ENCODE data around the gene HMGXB4. TPM values are rescaled to one million over a fixed set of nuclear protein-coding genes. Genes with fewer than 3 reads are reported as not detected.

HMGXB4 gene
- total RNA-seq, 4 donors from 2014 or later: 13.8 to 24.7 (median 19.9) TPM

DNA sequence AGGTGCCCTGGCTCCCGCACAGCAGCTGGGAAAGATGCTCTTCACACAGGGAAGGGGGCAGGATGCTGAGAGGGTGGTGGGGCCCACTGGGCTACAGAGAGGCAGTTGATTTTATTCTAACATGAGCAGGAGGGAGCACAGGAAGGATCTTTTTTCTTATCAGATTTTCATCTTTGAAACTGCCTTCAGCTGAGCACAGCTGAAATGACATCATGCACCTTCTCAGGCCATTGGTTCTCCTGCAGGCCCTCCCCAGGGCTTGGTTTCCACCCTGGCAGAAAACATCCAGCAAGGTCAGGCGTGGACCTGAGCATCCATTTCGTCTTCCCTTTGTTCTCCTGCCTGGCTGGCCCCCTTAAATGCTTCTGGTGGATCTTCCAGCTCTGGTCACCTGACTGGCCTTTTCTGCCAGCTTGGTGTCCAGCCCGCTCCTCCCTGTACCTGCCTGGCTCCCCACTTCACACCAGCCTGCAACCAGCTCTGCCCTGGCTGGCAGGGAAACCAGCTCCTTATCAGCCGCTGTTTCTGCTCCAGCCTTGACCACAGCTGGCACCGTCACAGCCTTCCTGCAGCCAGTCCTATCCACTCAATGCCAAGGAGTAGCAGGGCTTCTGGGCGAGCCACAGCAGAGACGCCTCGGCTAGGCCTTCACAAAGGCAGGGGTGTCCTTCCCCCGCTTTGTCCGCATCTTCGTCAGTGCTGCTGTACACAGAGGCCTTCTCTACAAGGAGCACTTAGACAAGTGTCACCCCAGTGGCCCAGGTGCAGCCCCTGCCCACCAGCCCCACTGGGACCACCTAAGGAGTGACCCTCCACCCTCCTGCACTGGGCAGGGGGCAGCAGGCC is 78.9 kb downstream of the HMGXB4 start:
- H3K27me3 ChIP-seq: no peaks in the 10 kb centered on the region
- no peaks in the 10 kb centered on the region for H3K4me1 ChIP-seq
- 83 to 96% methylated on average over 9 to 12 of the region's 12 CpGs for WGBS, 2 donors
- no peaks in the 10 kb centered on the region for H3K9me3 ChIP-seq
- intact Hi-C loops (cut with DNase I): no loop called here
- H3K27ac ChIP-seq: no peak overlapping the region
- H3K36me3 ChIP-seq: peaks cover 70 to 76% of the 10 kb centered on the region in 2 donors
- TF ChIP-seq POLR2A (IDR thresholded peaks at IDR 0.05): no peak
- TF ChIP-seq, protein P1, sequence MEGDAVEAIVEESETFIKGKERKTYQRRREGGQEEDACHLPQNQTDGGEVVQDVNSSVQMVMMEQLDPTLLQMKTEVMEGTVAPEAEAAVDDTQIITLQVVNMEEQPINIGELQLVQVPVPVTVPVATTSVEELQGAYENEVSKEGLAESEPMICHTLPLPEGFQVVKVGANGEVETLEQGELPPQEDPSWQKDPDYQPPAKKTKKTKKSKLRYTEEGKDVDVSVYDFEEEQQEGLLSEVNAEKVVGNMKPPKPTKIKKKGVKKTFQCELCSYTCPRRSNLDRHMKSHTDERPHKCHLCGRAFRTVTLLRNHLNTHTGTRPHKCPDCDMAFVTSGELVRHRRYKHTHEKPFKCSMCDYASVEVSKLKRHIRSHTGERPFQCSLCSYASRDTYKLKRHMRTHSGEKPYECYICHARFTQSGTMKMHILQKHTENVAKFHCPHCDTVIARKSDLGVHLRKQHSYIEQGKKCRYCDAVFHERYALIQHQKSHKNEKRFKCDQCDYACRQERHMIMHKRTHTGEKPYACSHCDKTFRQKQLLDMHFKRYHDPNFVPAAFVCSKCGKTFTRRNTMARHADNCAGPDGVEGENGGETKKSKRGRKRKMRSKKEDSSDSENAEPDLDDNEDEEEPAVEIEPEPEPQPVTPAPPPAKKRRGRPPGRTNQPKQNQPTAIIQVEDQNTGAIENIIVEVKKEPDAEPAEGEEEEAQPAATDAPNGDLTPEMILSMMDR (IDR thresholded peaks at IDR 0.05): no peak
- no peak overlapping the region for H3K4me3 ChIP-seq (replicated peaks in 1 of 3)
- DNase-seq: no peak

DNA sequence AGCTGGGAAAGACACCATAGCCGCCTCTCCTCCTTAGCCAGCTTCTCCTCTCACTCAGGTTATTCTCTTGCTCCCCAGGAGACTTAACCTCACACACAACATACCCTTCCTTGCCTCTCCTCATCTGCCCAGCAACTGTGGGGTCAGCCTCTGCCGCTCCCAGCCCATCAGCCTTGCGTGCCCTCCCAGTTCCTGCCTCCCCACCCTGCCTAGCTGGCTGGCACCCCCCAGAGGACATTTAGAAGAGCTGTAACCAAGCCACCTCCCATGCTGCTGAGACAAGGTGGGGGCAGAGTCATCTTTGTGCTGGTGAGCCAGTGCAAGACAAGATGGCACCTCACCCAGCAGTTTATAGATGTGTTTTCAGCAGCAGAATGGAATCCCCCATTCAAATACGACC is 80.6 kb downstream of the HMGXB4 start:
- H3K36me3 ChIP-seq: peaks cover 57 to 72% of the 10 kb centered on the region in 2 donors
- no peaks in the 10 kb centered on the region for H3K27me3 ChIP-seq
- intact Hi-C loops (cut with DNase I): no loop called here
- H3K9me3 ChIP-seq: no peaks in the 10 kb centered on the region
- no peak for DNase-seq
- H3K4me3 ChIP-seq (replicated peaks in 1 of 3): no peak overlapping the region
- WGBS, 2 donors: 89% methylated on average over 4 of the region's 4 CpGs
- H3K4me1 ChIP-seq: no peaks in the 10 kb centered on the region
- TF ChIP-seq, protein P1 (IDR thresholded peaks at IDR 0.05): no peak
- no peak for TF ChIP-seq POLR2A (IDR thresholded peaks at IDR 0.05)
- no peak overlapping the region for H3K27ac ChIP-seq

DNA sequence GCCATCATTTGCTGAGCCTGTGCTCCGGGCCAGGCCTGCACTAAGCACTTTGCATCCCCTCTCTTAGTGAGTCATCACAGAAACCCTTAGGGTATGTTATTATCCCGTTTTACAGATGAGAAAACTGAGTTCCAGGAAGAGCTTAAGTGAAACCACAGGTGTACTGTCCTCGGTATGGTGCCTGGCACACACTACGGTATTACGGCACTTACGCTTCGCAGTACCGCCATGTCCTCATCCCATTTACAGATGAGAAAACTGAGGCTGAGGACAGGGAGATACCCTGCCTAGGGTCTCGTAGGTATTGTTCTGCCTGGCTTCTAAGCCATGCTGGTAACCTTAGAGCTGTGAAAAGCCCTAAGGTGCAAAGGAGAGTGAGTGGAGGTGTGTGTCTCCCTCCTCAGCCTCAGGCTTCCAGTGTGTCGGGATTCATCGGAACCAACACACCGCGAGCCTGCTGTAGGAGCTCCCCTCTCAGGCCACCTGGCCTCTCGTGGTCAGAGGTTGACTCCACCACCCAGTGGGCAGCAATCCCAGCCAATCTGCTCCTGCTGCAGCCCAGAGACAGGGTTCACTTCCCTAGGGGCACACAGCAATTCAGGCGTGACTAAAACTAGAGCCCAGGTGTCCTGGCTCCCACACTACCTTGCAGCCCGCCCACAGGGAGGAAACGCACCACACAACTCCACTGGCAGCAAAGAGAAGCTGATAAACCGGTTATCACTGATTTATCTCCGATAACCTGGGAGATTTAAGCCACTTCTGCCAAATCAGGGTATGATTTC is 84.0 kb downstream of the HMGXB4 start:
- Histone ChIP-seq H3K36me3 (peaks cover 26 to 55% of the 10 kb centered on the region in 2 donors), H3K4me1 (no peaks in the 10 kb centered on the region), H3K9me3 (no peaks in the 10 kb centered on the region), H3K4me3 (replicated peaks in 1 of 3) (no peak overlapping the region), H3K27ac (no peak overlapping the region), H3K27me3 (no peaks in the 10 kb centered on the region)
- WGBS, 2 donors: 95 to 96% methylated on average over 12 to 17 of the region's 19 CpGs
- DNase-seq: no peak
- intact Hi-C loops (cut with DNase I): no loop called here
- TF ChIP-seq, protein P1 (IDR thresholded peaks at IDR 0.05): no peak
- no peak for TF ChIP-seq POLR2A (IDR thresholded peaks at IDR 0.05)

DNA sequence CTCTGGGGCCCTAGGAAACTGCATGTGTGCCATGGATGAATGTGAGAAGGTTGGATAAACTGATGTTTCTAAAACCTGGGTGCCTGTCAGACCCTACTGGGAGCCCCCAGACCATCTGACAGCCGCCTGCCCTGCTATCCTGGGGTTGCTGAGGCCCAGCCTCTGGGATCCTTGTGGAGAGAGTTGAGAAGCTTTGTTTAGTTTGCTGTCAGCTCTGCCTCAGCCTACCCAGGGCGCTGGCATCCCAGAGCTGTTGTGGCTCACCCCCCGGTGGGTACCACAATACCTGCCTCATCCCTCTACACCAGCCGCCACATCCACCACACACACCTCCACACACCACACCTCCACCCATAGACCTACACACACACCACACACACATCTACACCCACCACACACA is 85.1 kb downstream of the HMGXB4 start:
- TF ChIP-seq, protein P1 (IDR thresholded peaks at IDR 0.05): no peak
- TF ChIP-seq POLR2A (IDR thresholded peaks at IDR 0.05): no peak
- Histone ChIP-seq H3K36me3 (peaks cover 26 to 48% of the 10 kb centered on the region in 2 donors), H3K27ac (no peak overlapping the region), H3K4me3 (replicated peaks in 1 of 3) (no peak overlapping the region), H3K27me3 (no peaks in the 10 kb centered on the region), H3K4me1 (no peaks in the 10 kb centered on the region), H3K9me3 (no peaks in the 10 kb centered on the region)
- 96% methylated on average over 4 of the region's 4 CpGs for WGBS, 2 donors
- intact Hi-C loops (cut with DNase I): no loop called here
- no peak for DNase-seq

All from thyroid gland (tissue), 4 donors.